GM18526 (cell line): ENCODE data around the gene KDM1B.

ENCODE experiments used
- POLR2A ChIP-seq: IDR thresholded peaks from 3 replicates; pipeline ENCODE4 v1.6.1; 2011; ENCODE audit not compliant: insufficient read length; ENCODE audit errors: extremely low read depth

The KDM1B gene

DNA sequence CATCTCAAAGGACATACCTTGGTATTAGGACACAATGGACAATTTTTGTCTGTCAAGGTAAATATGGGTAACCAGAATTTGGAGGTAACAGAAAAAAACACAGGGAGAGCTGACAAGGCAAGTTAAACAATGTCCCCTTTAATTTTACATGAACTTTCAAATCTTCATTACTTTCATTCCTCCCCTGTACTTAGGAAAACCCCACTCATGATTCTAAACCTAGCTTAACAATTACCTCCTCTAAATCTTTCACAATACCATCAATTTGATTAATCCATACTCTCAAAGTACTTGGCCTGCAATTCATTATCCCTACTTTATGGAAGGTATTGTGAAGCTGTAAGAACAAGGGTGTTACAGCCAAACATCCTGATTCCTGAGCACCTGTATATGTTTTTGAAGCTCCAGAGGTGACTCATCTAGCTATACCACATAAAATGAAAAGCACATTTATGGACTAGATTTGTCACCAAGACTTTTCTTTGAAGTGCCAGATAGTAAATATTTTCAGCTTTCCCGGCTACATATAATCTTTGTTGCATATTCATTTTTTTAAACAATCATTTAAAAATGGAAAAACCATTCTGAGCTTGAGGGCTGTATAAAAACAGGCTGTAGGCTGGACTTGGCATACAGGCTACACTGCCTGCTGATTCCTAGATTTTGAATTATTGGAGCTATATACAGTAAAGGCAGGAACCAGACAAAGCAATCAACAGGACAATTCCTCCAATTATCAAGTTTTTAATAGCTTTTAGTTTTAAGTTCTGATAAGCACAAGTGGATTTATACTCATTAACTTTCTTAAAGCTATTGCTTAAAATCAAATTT is 86.2 kb downstream of the KDM1B start:
- no peak for TF ChIP-seq POLR2A

DNA sequence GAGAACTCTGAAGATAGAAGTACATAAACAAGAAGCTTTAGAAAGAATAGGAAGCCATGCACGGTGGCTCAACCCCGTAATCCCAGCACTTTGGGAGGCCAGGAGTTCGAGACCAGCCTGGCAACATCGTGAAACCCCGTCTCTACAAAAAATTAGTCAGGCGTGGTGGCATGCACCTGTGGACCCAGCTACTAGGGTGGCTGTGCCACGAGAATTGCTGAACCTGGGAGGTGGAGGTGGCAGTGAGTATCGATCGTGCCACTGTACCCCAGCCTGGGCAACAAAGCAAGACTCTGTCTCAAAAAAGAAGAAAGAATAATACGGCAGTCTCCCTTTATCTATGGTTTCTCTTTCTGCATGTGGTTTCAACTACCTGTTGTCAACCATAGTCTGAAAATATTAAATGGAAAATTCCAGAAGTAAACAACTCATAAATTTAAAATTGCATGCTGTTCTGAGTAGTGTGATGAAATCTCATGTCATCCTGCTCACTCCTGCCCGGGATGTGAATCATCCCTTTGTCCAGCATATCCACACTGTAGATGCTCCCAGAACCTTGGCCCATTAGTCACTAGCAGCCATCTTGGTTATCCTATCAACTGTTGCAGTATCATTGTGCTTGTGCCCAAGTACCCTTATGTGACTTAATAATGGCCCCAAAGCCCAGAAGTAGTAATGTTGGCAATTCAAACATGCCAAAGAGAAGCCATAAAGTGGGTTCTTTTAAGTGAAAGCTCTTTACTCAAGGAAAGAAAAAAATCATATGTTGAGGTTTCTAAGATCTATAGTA is 87.0 kb downstream of the KDM1B start:
- no peak for TF ChIP-seq POLR2A

DNA sequence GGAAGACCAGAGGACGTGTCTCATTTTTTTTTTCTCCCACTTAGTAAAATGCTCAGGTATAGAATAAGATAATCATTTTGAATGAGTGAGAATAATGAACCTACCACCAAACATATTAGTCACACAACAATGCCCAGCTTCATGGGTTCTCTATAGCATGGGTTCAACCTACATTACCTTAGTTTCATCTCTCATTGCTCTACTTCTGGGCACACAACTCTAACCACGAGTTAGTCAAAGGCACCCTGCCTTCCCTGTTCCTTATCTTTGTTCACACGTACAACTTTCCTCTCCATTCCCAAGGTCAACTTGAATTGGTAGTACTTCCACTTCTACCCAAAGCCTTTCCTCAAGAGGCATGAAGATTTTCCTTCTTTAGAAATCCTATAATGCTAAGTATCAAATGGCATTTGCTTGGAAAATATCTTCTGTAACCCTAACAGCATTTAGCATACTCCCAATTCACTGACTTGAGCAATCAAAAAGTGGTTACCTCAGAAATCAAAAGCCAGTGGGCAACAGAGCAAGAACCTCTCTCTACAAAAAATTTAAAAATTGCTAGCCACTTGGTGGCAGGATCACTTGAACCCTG is 88.2 kb downstream of the KDM1B start:
- no peak for TF ChIP-seq POLR2A

DNA sequence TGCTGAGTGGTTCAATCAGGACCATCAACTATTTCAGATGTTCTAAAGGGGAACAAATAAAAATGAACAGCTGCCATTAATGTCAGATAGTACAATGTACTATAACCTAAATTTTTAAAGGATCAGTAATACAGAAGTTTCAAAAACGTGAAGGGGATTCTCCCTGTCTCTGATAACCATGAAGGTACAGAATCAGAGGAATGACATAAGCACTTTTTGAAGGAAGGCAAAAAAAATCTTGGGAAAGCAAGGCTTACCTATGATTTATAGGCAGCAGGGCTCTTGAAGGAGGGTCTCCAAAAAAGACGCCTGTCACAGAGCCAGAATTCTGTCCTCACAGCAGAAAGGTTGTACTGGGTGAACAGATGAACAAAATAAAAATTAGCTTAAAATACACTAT is 89.0 kb downstream of the KDM1B start:
- TF ChIP-seq POLR2A, result no peak

DNA sequence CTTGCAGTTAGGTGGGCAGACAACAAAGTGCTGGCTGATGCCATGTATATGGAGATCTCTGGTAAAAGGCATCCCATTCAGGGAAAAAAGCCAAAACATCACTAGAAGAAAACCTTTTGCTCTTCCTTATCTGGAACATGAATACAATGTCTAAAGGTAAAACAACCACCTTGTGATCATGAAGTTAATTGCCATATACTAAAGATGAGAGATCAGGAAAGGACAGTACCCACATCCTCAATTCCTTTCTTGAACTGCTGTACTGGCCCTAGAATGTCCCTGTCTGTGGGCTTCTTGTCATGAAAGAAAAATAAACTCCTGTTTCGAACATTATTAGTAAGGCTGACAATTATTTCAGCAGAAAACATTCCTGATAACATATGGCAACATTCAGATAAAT is 89.9 kb downstream of the KDM1B start:
- TF ChIP-seq POLR2A, result no peak

DNA sequence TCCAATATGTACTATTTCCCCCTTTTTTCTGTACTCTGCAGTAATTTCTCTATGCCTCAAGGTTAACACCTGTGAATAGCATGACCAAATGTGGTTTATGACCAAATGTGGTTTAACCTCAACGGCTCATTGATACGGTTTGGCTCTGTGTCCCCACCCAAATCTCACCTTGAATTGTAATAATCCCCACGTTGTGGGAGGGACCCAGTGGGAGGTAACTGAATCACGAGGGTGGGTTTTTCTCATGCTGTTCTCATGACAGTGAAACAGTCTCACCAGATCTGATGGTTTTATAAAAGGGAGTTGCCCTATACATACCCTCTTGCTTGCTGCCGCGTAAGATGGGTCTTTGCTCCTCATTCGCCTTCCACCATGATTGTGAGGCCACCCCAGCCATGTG is 90.4 kb downstream of the KDM1B start:
- no peak for TF ChIP-seq POLR2A

DNA sequence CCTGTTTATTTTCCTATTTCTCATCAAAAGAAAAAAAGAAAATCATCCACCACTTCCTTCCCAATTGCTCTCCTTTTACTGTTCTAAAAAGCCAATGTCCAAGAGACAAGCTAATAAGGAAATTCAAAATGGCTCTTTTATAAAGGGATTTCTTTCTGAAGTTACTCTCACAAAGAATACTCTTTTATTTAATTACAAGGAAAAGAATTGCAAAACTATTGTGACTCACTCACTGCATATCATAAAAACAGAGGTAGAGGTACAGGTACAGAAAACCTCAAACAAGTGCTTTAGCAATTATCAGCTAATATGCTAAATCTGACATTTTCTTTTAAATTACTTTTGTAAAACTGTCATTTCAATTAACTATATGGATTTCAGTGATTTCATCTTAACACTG is 91.0 kb downstream of the KDM1B start:
- TF ChIP-seq POLR2A, result no peak

DNA sequence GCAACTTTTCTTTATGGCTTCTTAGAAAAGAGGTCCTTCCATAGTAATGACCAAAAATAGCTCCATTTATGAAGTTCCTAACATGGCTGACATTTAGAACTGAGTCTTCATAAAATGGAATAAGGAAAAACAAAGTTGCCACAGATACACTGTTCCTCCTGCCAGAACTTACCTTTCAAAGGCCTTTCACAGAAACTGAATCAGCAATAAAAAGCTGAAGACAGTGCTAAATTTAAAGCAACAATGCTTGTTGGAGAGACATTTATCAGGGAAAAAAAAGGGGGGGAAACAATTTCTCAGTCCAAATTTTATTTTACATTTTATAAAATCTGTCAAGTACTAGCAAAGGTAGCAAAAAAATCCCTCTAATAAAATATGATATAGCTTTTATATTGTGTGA is 91.8 kb downstream of the KDM1B start:
- no peak for TF ChIP-seq POLR2A

DNA sequence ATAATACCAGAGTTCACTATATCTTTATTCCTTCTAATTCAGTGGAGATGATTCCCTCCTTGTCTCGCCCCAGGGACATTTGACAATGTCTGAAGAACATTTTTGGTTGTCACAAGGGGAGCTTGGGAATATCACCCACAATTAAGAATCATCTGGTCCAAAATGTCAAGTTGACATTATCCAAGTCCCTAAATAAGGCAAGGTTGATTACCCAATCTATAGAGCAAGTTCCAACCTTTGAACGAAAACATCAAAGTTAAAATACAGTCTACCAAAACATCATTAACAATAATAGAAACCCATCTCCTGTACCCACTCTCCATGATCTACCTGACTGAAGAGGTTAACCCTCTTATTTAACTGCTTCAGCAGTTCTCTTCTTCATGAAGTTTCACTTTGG is 93.5 kb downstream of the KDM1B start:
- TF ChIP-seq POLR2A, result no peak

DNA sequence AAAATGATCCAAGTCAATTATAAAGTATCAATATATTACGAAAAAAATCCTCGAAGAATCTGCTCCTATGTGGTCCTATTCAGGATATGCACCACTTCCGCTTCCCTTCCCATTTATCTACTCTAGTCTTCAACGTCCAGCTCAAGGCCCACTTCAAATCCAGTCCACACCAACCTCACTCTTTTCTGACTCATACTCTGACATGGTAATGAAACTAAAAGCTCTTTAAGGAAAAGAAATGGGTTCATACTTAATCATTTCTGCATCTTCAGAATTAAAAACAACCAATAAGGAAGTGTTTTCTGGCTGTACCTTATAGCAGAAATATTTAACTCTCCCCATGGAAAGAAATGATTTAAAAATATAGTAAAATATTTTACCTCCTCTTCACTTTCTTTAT is 94.0 kb downstream of the KDM1B start:
- TF ChIP-seq POLR2A, result no peak

DNA sequence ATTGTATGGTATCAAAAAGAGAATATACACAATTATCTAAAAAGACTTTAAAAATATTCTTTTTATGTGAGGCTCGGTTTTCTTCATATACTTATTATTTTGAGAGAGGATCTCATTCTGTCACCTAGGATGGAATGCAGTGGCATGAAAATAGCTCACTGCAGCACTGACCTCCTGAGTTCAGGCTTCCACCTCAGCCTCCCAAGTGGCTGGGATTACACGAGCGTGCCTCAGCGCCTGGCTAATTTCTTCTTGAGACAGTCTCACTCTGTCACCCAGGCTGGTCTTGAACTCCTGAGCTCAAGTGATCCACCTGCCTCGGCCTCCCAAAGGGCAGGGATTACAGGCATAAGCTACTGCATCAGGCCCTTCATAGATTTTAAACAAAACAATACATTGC is 98.4 kb downstream of the KDM1B start:
- no peak for TF ChIP-seq POLR2A

DNA sequence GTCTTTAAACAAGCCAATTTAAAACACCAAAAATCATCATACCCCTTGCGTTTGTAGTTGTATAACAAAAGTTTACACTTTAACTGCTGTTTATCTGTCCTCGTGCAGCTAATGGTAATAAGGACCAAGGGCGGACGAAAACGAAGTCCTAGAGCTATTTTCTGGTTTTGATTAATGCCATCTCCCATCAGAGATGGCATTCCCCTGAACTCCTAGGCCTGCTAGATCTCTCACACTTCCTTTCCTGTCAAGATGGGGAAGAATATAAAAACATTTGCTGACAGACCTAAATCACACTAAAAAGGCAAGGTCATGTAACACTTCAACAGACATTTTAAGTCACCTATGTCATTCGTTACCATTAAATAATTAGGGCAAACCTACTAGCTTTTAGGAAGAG is 99.6 kb downstream of the KDM1B start:
- no peak for TF ChIP-seq POLR2A

DNA sequence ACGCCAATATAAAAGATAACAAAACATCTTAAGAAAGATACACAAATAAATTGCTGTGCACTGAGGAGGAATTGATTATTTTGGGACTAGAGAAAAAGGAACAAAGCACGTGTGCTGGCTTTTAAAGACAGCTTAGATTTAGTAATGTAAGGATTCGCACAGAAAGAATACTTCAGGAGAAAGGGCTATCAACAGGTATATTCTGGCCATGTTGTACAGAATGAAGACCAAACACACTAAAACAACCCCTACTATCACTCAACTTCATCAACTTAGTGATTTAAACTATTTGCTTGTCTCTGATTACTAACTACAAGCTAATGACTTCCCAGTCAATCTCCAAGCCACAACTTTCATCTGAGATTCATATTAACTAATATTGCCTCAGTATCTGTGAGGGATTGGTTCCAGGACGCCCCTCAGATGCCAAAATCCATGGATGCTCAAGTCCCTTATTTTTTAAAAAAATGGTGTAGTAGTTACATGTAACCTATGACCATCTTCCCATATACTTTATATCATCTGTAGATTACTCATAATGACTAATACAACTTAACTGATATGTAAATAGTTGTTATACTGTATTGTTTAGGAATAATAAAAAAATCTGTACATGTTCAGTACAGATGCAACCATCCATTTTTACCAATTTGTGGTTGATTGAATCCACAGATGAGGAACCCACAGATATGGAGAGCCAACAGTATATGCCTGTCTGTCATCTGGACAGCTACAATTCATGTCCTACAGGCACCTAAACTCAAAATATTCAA is 104.6 kb downstream of the KDM1B start:
- no peak for TF ChIP-seq POLR2A

DNA sequence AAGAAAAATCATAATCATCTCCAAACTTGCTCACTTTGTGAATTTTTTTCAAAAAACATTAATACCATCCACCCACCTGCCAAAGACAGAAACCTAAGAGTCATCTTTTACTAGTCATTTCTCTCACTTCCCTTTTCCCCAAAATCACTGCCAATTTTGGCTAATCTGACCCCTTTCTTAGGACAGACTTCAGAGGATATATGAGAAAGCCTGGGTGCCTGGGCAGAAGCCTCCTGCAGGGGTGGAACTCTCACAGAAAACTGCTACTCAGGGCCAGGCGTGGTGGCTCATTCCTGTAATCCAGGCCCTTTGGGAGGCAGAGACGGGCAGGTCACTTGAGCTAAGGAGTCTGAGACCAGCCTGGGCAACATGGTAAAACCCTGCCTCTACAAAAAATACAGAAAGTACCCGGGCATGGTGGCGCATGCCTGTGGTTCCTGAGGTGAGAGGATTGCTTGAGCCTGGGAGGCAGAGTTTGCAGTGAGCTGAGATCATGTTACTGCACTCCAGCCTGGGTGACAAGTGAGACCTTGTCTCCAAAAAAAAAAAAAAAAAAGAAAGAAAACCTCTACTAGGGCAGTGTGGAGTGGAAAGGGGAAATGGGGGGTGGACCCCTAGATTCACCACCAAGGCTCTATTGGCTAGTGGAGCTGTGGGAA is 105.4 kb downstream of the KDM1B start:
- TF ChIP-seq POLR2A, result no peak

DNA sequence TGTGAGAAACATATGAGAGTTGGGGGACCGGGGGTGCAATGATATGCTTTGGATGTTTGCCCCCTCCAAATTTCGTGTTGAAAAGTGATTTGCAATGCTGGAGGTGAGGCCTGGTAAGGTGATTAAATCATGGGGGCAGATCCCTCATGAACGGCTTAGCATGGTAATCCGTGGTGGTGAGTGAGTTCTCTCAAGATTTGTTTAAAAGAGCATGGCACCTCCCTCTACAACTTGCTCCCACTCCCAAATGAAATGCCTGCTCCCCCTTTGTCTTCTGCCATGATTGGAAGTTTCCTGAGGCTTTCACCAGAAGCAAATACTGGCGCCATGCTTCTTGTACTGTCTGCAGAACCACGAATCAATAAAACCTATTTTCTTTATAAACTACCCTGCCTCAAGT is 106.7 kb downstream of the KDM1B start:
- no peak for TF ChIP-seq POLR2A

DNA sequence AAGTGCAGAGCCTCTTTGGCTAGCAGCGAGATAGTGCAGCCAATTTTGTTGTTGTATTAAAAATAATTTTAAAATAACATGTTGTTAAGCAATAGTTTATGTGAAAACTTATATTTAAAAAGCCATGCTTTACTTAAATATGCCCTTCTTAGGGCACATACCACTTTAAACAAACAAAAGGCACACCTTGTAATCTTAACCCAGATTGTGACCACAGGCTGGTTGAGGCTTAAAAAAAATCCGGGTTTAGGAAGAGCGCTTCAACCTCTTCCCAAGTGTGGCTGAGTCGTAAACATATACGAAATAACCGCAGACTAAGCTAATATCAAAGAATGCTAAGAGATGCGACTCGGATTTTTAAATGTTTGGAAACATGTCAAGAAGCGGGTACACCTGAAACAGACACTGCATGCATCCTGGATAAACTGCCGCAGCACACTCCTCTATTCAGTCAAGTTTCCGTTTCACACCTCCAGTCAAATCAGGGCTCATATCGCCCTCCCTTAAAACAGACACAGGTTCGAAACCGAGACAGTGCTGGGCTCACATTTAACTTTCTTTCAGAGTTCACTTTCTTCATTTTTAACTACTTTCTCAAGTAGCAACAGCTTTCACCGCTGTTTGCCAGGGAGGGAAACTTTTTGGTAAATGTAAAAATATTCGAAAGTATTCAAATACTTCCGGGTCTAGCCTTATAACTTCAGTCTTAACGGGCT is 107.6 kb downstream of the KDM1B start:
- peak; percentile 50 for TF ChIP-seq POLR2A
